ENCODE results near the gene SLN. TPM values are rescaled to one million over a fixed set of nuclear protein-coding genes. Genes with fewer than 3 reads are reported as not detected.

SLN gene
- total RNA-seq, 2 donors from 2014 or later = not detected

DNA sequence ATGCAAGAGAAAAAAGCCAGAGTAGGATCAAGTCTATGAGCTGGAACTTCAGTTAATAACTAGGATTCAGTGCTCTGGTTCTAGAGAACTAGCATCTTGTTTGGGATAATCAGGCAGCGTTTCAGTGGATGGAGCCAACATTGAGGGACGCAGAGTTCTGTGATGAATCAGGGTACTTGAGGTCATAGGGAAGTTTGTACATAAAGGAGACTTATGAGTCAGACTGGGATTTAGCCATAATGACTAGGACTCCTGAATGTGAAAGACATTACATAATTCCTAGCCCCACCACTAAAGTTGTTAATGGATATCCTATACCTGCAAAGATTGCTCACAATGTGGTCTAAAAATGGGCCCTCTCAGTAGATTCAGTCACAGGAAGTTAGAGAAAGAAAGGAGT is 6.8 kb downstream of the SLN start:
- Mint-ChIP-seq H3K9me3 (no peaks in the 10 kb centered on the region), H3K4me1 (no peaks in the 10 kb centered on the region), H3K36me3 (ENCODE audit: low read depth) (no peaks in the 10 kb centered on the region), H3K27me3 (peaks cover 33% of the 10 kb centered on the region), H3K4me3 (no peak overlapping the region), H3K27ac (no peak overlapping the region)
- ATAC-seq (replicated peaks) = no peak

DNA sequence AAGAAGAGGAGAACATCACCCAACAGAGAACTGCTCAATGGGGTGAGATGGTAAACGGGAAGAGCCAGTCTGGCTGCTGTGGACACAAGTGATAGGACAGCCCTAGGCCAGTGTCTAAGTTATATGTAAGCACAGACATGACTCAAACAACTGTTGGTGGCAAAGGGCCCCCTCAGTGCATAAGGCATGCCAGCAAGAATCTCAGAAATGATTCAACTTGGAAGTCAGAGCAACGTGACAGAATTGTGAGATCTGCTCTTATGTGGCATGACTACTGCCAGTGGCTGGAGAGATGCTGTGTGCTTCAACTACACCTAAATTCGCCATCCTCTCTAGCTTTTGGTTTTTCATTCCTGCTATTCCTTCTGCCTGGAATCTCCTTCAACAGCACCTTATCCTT is 7.4 kb downstream of the SLN start:
- no peaks in the 10 kb centered on the region for H3K4me1 Mint-ChIP-seq
- H3K36me3 Mint-ChIP-seq (ENCODE audit: low read depth) = no peaks in the 10 kb centered on the region
- H3K27me3 Mint-ChIP-seq = peaks cover 33% of the 10 kb centered on the region
- no peak overlapping the region for H3K27ac Mint-ChIP-seq
- peak; percentile 38 for ATAC-seq (replicated peaks)
- no peak overlapping the region for H3K4me3 Mint-ChIP-seq
- no peaks in the 10 kb centered on the region for H3K9me3 Mint-ChIP-seq

- no peak for ATAC-seq (replicated peaks)
- Mint-ChIP-seq H3K4me1 (no peaks in the 10 kb centered on the region), H3K9me3 (no peaks in the 10 kb centered on the region), H3K27me3 (peaks cover 26% of the 10 kb centered on the region), H3K36me3 (ENCODE audit: low read depth) (no peaks in the 10 kb centered on the region), H3K27ac (no peak overlapping the region), H3K4me3 (no peak overlapping the region)
Observed at GRCh38 chr11:107702723-107703122, 9.1 kb downstream of the SLN start.

DNA sequence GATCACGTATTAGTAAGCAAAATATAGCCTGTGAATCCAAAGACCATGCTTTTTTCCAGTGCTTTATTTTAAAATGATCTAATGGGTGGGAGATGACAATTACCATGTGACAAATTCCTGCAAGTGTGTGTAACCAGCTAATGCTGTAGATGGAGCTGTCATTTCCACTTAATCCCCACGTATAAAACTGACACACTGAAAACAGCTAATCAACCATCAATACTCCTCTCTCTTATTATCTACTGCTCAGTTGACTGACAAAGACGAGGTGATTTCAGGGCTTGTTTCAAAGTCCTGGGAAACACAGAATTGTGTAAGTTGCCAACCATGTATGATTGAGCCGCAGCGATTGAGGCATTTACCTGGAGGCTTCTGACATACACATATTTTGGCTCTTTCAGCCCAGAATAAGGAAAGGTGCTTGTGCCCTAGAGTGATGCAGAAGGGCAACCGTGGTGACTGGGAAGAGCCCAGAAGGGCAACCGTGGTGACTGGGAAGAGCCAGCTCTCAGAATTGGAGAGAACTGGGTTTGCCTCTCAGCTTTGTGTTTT is 9.7 kb downstream of the SLN start:
- ATAC-seq (replicated peaks) = no peak
- Mint-ChIP-seq H3K4me3 (no peak overlapping the region), H3K27ac (no peak overlapping the region), H3K4me1 (no peaks in the 10 kb centered on the region), H3K27me3 (peaks cover 23% of the 10 kb centered on the region), H3K36me3 (ENCODE audit: low read depth) (no peaks in the 10 kb centered on the region), H3K9me3 (no peaks in the 10 kb centered on the region)

DNA sequence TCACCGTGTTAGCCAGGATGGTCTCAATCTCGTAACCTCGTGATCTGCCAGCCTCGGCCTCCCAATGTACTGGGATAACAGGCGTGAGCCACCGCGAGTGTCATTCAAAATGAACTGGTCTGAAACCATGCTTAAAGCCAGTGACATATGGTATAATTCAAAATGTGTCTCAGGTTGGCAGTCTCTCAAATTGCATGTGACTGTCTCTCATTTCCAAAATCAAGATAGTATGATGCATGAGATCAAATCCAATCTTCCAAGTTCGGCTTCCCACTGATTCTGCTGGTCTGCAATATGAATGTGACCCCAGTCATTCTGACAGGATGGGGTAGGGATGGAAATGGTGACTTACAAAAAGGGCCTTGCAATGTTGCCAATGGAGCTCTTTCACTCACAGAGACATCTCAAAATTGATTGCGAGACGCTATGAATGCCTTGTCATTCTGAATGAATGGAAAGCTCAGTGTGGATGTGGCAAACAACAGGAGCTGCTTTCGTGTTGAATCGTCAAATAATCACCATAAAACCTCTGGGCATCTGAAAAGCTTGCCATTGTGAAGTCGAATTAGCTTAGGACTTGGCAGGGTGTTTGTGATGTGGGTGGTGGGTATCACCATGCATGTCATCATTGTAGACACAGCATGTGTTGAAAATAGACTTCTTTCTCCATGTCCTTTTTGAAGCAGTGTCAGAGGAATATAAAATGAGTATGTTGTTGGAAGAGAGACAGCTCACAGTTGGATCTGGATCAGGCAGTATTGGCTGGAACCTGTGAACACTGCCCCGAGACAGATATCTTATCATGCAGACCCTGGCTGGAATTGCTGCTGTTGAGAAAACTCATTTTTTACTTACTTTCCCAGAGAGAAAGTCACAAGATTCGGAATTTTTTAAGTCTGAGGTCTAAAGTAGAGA is 12.2 kb downstream of the SLN start:
- no peak for ATAC-seq (replicated peaks)
- Mint-ChIP-seq H3K9me3 (no peaks in the 10 kb centered on the region), H3K36me3 (ENCODE audit: low read depth) (no peaks in the 10 kb centered on the region), H3K27ac (no peak overlapping the region), H3K27me3 (peaks cover 28% of the 10 kb centered on the region), H3K4me1 (no peaks in the 10 kb centered on the region), H3K4me3 (no peak overlapping the region)

GRCh38 chr11:107697291-107697690 is 14.6 kb downstream of the SLN start:
- no peak overlapping the region for H3K27ac Mint-ChIP-seq
- H3K36me3 Mint-ChIP-seq (ENCODE audit: low read depth) = no peaks in the 10 kb centered on the region

DNA sequence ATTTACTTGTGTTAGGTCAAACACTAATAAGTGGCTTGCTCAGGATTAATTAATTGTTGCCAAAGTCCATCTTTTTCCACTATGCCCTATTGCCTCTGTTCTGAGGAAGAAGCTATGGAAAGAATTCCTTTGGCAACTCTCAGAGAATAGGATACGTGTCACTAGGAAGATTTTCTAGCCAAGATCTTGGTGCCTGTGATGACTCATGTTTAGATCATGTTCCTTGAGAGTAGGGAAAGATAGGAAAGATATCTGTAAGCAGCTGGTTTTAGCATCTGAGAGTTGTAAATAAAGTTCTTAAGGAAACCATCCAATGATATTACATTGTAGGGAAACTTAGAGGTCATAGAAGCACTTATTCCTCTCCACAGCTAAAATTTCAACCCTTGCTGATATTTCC is 15.7 kb downstream of the SLN start:
- Mint-ChIP-seq H3K4me3 (no peak overlapping the region), H3K9me3 (no peaks in the 10 kb centered on the region), H3K4me1 (no peaks in the 10 kb centered on the region), H3K36me3 (ENCODE audit: low read depth) (no peaks in the 10 kb centered on the region), H3K27ac (no peak overlapping the region), H3K27me3 (peaks cover 27% of the 10 kb centered on the region)
- ATAC-seq (replicated peaks) = no peak

More at GRCh38 chr11:107697291-107697690, 14.6 kb downstream of the SLN start:
- ATAC-seq (replicated peaks) = no peak
- H3K9me3 Mint-ChIP-seq = no peaks in the 10 kb centered on the region
- peaks cover 19% of the 10 kb centered on the region for H3K27me3 Mint-ChIP-seq
- no peak overlapping the region for H3K4me3 Mint-ChIP-seq
- no peaks in the 10 kb centered on the region for H3K4me1 Mint-ChIP-seq

DNA sequence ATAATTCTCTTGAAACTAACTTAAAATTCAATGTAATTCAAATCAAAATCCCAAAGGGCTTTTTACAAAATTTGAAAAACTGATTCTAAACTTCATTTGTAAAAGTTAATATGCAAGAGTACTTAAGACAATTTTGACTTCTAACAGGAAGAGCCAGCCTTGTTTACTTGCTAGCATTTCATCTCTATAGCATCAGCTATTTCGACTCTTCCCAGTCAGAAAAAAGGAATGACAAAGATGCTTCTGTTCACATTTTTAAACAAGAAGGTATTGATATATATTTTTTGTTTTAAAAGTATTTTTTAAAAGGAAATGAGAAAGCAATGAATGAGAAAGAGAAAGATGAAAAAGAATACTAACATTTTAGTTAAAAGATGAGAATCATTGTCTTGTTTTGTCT is 16.4 kb downstream of the SLN start:
- Mint-ChIP-seq H3K4me1 (no peaks in the 10 kb centered on the region), H3K27ac (no peak overlapping the region), H3K27me3 (peaks cover 30% of the 10 kb centered on the region), H3K9me3 (no peaks in the 10 kb centered on the region), H3K4me3 (no peak overlapping the region), H3K36me3 (ENCODE audit: low read depth) (no peaks in the 10 kb centered on the region)
- no peak for ATAC-seq (replicated peaks)

DNA sequence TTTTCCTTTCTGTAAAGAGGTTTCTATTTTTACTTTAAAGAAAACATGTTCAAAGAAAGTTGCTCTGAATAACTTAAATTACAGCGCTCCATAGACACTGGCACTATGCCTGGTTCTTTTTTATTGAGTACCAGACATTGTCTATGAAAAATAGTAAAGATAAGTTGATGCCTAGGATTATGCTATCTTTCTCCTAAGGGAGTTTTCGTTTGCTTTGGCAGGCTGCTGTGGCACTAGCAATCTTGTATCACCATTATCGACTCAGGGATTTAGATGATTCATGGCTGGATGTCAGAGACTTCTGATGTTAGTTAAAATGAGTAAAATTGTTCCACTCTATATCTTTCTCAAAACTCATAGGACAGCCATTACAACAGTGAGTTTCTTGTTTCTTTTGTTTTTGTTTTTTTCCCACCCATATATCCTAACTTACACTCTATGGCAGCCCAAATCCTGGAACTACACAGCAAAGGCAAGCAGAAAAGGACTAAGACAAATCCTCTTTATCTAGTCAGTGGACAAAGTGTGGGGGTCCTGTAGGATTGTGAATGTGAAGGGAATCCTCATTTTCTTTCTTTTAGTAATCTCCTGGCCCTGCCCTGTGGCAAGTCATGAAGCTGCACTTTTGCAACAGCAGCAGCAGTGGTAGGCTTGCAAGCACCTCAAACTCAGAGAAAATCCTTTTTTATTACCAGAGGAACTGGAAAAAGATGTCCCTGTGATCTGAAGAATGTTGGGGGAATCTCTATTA is 20.7 kb downstream of the SLN start:
- no peak for ATAC-seq (replicated peaks)
- Mint-ChIP-seq H3K27ac (no peak overlapping the region), H3K36me3 (ENCODE audit: low read depth) (no peaks in the 10 kb centered on the region), H3K4me3 (no peak overlapping the region), H3K9me3 (no peaks in the 10 kb centered on the region), H3K4me1 (no peaks in the 10 kb centered on the region), H3K27me3 (peaks cover 16% of the 10 kb centered on the region)

GRCh38 chr11:107689317-107690202 is 22.3 kb downstream of the SLN start:
- H3K4me3 Mint-ChIP-seq = no peak overlapping the region
- peak; percentile 67 for ATAC-seq (replicated peaks)
- H3K27me3 Mint-ChIP-seq = peaks cover 16% of the 10 kb centered on the region
- H3K27ac Mint-ChIP-seq = no peak overlapping the region
- no peaks in the 10 kb centered on the region for H3K9me3 Mint-ChIP-seq
- H3K36me3 Mint-ChIP-seq (ENCODE audit: low read depth) = no peaks in the 10 kb centered on the region
- no peaks in the 10 kb centered on the region for H3K4me1 Mint-ChIP-seq

DNA sequence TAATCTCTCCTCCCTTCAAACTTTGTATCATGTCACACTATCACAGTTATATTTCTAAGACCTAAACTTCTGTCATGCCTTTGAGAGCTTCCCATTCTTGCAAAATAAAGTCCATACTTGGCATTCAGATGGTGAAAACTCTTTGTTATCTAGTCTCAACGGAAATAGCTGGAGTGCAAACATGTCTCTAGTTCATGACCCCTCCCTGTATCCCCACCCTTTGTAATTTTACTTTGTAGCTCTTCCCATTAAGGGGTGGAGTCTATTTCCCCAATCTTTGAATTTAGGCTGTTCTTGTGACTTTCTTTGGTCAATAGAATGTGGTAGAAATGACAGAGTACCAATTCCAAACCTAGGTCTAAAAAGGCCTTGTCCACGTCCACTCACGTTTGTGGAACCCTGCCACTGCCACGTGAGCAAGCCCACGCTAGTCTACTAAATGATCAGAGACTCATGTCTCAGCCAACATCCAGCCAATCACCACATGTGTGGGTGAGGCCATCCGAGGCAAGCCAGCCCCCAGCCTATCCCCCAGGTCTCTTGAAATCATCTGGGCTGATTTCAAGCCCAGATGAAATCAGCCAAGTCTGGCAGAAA is 23.4 kb downstream of the SLN start:
- ATAC-seq (replicated peaks) = no peak
- Mint-ChIP-seq H3K9me3 (no peaks in the 10 kb centered on the region), H3K4me3 (no peak overlapping the region), H3K27ac (no peak overlapping the region), H3K36me3 (ENCODE audit: low read depth) (no peaks in the 10 kb centered on the region), H3K27me3 (peaks cover 16% of the 10 kb centered on the region), H3K4me1 (no peaks in the 10 kb centered on the region)

DNA sequence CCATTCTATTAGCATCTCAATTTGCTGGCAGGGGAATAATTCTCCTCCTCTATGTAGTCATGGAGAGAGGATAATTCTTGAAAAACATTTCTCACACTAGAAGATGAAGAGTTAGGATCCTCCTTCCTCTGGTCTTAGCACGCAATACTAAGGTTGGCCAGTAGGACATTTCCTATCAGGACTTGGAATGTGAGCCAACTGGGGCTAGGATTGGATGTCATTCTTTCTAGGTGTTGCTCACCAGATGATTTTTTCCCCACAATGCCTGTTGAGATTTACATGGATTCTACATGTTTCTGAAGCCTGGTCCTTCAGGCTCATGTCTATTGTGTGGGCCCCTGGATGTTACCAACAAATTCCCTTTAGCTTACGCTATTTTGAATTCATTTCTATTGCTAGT is 28.0 kb downstream of the SLN start:
- H3K36me3 Mint-ChIP-seq (ENCODE audit: low read depth) = no peaks in the 10 kb centered on the region
- H3K27ac Mint-ChIP-seq = no peak overlapping the region
- no peaks in the 10 kb centered on the region for H3K9me3 Mint-ChIP-seq
- ATAC-seq (replicated peaks) = no peak
- H3K4me3 Mint-ChIP-seq = no peak overlapping the region
- H3K27me3 Mint-ChIP-seq = no peaks in the 10 kb centered on the region
- no peaks in the 10 kb centered on the region for H3K4me1 Mint-ChIP-seq

DNA sequence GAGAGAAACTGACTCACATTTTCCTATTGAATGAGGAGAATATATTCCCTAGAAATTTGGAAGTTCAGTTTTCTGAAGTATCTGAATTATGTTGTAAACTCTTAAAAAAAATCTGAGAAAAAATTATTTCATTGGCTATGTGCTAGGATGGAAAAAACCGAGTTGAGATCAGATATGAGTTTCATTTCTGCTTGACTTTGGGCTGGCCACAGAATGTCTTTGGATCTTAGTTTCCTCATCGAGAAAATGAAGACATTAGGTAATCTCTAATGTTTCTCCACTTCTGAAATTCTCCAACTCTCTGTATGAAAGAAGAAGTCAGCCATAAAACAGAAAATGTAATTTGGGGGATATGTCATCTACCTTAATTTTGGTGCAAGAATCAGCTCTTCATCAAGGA is 28.8 kb downstream of the SLN start:
- no peak for ATAC-seq (replicated peaks)
- H3K27ac Mint-ChIP-seq = no peak overlapping the region
- H3K36me3 Mint-ChIP-seq (ENCODE audit: low read depth) = no peaks in the 10 kb centered on the region
- H3K27me3 Mint-ChIP-seq = no peaks in the 10 kb centered on the region
- no peak overlapping the region for H3K4me3 Mint-ChIP-seq
- no peaks in the 10 kb centered on the region for H3K4me1 Mint-ChIP-seq
- no peaks in the 10 kb centered on the region for H3K9me3 Mint-ChIP-seq

DNA sequence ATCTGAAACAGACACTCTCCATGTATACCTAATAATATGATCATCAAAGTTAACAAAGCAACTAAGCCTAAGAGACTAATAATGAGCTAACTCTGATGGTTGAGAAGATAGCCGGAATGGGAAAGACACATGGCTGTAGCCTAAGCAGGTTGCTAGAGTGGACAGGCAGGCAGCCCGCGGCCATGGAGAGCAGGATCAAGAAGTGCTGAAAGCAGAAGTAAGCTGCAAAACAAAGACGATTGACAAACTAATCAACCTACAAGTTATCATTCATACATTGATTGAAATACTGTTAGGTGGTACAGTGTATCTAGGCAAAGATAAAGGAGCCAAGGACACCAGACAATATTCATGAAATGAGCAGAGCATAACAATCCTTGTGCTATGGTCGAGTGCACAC is 29.3 kb downstream of the SLN start:
- no peak overlapping the region for H3K4me3 Mint-ChIP-seq
- no peak overlapping the region for H3K27ac Mint-ChIP-seq
- H3K9me3 Mint-ChIP-seq = no peaks in the 10 kb centered on the region
- no peaks in the 10 kb centered on the region for H3K27me3 Mint-ChIP-seq
- H3K4me1 Mint-ChIP-seq = no peaks in the 10 kb centered on the region
- H3K36me3 Mint-ChIP-seq (ENCODE audit: low read depth) = no peaks in the 10 kb centered on the region
- no peak for ATAC-seq (replicated peaks)
